GM10266 (cell line): ENCODE results near the gene PEX3.

Source experiments
- DNase-seq: peaks from one replicate; pipeline ENCODE4 v3.0.0; 2012; ENCODE audit errors: extremely low spot score
- TF ChIP-seq, protein P1 (sequence below): IDR thresholded peaks from 2 replicates; pipeline ENCODE4 v1.5.1; 2012; ENCODE audit warnings: mild to moderate bottlenecking, low read depth; ENCODE audit not compliant: control insufficient read depth, insufficient read depth; ENCODE audit errors: missing control alignments

The PEX3 gene

GRCh38 chr6:143538374-143538773 lies 87.8 kb downstream of the PEX3 start:
- DNase-seq, result no peak
- TF ChIP-seq, protein P1, sequence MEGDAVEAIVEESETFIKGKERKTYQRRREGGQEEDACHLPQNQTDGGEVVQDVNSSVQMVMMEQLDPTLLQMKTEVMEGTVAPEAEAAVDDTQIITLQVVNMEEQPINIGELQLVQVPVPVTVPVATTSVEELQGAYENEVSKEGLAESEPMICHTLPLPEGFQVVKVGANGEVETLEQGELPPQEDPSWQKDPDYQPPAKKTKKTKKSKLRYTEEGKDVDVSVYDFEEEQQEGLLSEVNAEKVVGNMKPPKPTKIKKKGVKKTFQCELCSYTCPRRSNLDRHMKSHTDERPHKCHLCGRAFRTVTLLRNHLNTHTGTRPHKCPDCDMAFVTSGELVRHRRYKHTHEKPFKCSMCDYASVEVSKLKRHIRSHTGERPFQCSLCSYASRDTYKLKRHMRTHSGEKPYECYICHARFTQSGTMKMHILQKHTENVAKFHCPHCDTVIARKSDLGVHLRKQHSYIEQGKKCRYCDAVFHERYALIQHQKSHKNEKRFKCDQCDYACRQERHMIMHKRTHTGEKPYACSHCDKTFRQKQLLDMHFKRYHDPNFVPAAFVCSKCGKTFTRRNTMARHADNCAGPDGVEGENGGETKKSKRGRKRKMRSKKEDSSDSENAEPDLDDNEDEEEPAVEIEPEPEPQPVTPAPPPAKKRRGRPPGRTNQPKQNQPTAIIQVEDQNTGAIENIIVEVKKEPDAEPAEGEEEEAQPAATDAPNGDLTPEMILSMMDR, result no peak

DNA sequence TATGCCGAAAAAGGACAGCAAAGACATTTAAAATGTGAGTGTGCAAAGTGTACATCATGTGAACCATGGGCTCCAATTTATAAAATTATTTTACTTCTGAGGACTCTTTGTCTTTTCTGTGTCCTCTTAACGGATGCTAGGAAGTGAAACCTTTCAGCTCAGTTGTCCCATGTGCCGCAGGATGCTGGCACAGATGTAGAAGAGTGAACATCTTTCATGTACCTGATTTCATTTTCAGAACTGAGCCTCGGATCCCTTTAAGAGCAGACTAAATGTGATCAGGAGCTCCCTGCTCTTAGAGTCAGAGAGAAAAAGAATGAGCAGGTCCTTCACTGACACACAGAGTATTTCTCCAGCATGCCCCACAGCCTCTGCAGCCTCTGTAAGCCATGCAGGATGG lies 88.5 kb downstream of the PEX3 start:
- TF ChIP-seq, protein P1, result no peak
- DNase-seq, result no peak

- TF ChIP-seq, protein P1, result no peak
- no peak for DNase-seq
Measured at GRCh38 chr6:143539734-143540133, 89.1 kb downstream of the PEX3 start.

DNA sequence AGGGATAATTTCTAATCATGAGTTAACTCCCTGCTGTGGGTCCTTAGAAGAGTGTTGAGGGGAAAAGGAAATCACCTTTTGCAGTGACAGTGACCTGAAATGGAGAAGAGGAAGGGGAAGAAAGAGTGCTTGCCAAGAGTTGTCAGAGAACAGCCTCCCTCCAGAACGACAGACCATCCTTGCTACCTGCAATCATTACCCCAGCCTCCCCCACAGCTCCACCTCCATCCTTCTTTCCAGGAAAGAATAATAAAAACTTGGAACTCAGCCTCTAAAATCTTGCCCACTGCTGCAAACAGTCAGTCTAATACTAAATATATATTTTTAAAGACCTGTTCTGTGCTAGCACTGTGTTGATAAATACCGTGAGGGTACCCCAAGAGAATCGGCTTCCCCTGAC lies 89.6 kb downstream of the PEX3 start:
- DNase-seq, result no peak
- TF ChIP-seq, protein P1, result no peak
